ENCODE data around the gene AGBL1.

The AGBL1 gene

DNA sequence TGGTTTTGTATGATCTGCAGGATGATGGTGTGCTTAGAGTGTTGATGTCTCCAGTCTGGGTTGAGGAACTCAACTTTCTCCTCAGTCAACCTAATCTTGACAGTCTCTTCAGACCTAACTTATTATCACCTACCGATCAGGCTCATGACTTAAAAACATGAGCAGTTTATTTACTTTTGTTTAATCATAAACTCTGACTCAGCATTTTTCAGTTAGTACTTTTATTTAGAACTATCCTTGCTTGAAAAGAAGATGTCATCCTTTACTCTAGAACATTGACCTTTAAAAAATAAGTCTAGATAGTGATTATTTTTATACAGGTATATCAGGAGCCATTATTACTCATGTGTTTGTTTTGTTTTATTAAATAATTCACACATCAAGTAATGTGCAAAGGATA, 414.8 kb downstream of the AGBL1 start:
- ATAC-seq (ENCODE audit: low read depth) (no peak), DNase-seq (ENCODE audit: low spot score) (no peak)
- H3K27ac ChIP-seq (ENCODE audit: poor library complexity, severe bottlenecking), result no peak overlapping the region

DNA sequence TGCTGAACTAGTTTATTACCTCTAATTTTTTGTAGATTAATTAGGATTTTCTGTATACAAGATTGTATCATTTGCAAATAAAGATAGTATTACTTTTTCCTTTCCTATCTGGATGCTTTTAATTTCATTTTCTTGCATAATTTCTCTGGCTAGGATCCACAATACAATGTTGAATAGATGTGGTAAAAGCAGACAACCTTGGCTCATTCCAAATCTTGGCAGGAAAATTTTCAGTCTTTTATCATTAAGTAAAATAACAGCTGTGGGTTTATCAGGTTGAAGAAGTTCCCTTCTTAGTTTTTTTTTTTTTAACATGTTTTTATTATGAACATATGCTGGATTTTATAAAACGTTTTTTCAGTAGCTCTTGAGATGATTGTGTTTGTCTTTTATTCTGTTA, 422.6 kb downstream of the AGBL1 start:
- TF ChIP-seq, protein P1, sequence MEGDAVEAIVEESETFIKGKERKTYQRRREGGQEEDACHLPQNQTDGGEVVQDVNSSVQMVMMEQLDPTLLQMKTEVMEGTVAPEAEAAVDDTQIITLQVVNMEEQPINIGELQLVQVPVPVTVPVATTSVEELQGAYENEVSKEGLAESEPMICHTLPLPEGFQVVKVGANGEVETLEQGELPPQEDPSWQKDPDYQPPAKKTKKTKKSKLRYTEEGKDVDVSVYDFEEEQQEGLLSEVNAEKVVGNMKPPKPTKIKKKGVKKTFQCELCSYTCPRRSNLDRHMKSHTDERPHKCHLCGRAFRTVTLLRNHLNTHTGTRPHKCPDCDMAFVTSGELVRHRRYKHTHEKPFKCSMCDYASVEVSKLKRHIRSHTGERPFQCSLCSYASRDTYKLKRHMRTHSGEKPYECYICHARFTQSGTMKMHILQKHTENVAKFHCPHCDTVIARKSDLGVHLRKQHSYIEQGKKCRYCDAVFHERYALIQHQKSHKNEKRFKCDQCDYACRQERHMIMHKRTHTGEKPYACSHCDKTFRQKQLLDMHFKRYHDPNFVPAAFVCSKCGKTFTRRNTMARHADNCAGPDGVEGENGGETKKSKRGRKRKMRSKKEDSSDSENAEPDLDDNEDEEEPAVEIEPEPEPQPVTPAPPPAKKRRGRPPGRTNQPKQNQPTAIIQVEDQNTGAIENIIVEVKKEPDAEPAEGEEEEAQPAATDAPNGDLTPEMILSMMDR (IDR thresholded peaks at IDR 0.05; ENCODE audit: poor library complexity, severe bottlenecking), result no peak
- Histone ChIP-seq H3K27me3 (ENCODE audit: insufficient read depth, poor library complexity, severe bottlenecking) (no peaks in the 10 kb centered on the region), H3K4me1 (ENCODE audit: insufficient read depth, poor library complexity, severe bottlenecking) (no peaks in the 10 kb centered on the region), H3K27ac (ENCODE audit: poor library complexity, severe bottlenecking) (no peak overlapping the region), H3K36me3 (ENCODE audit: low read depth) (no peaks in the 10 kb centered on the region), H3K4me3 (ENCODE audit: severe bottlenecking) (no peak overlapping the region), H3K9me3 (ENCODE audit: severe bottlenecking) (no peaks in the 10 kb centered on the region)
- DNase-seq (ENCODE audit: low spot score), result no peak
- no peak for ATAC-seq (ENCODE audit: low read depth)

More for the DNA sequence above, 414.8 kb downstream of the AGBL1 start:
- peaks cover 4% of the 10 kb centered on the region for H3K9me3 ChIP-seq (ENCODE audit: severe bottlenecking)
- no peaks in the 10 kb centered on the region for H3K36me3 ChIP-seq (ENCODE audit: low read depth)
- no peaks in the 10 kb centered on the region for H3K4me1 ChIP-seq (ENCODE audit: insufficient read depth, poor library complexity, severe bottlenecking)
- no peaks in the 10 kb centered on the region for H3K27me3 ChIP-seq (ENCODE audit: insufficient read depth, poor library complexity, severe bottlenecking)
- H3K4me3 ChIP-seq (ENCODE audit: severe bottlenecking), result no peak overlapping the region
- TF ChIP-seq, protein P1 (IDR thresholded peaks at IDR 0.05; ENCODE audit: poor library complexity, severe bottlenecking), result no peak

DNA sequence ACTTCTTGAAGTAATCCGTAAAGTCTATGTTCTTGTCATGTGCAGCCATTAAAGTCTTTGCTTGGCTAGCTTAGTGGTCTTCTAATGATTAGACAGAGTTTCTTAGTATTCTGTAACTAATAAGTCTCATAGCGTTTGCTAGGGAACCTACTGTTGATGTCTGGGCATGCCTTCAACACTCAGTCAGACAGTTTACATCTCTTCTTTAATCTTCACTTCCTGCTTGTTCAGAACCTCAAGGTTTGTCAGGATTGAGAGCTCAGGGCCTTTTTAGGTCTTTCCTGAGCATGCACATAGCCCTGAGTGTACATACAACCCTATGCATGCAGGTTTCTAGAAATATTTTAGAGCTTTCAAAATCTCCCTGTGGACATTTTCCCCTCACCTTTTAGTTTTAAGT, 426.3 kb downstream of the AGBL1 start:
- TF ChIP-seq, protein P1 (IDR thresholded peaks at IDR 0.05; ENCODE audit: poor library complexity, severe bottlenecking), result no peak
- Histone ChIP-seq H3K9me3 (ENCODE audit: severe bottlenecking) (no peaks in the 10 kb centered on the region), H3K4me1 (ENCODE audit: insufficient read depth, poor library complexity, severe bottlenecking) (no peaks in the 10 kb centered on the region), H3K27ac (ENCODE audit: poor library complexity, severe bottlenecking) (no peak overlapping the region), H3K36me3 (ENCODE audit: low read depth) (no peaks in the 10 kb centered on the region), H3K27me3 (ENCODE audit: insufficient read depth, poor library complexity, severe bottlenecking) (no peaks in the 10 kb centered on the region), H3K4me3 (ENCODE audit: severe bottlenecking) (no peak overlapping the region)
- DNase-seq (ENCODE audit: low spot score), result no peak
- no peak for ATAC-seq (ENCODE audit: low read depth)

DNA sequence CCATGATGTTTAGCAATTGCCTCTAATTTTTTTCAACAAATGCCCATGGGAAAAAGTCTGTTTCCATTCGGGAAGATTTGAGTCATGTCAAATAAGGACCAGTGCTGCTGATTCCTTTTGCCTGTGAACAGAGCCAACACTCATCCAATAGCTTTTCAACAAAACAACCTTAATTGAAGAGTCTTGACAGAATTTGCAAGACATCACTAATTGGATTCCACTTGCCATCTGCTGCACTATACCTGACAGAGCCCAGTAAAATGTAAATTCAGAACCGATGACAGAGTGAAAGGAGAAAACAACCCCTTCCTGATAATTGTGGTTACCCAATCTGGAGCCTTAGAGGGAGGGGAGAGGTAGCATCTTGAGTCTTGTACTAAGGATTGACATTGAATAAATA, 426.7 kb downstream of the AGBL1 start:
- Histone ChIP-seq H3K27ac (ENCODE audit: poor library complexity, severe bottlenecking) (no peak overlapping the region), H3K4me1 (ENCODE audit: insufficient read depth, poor library complexity, severe bottlenecking) (no peaks in the 10 kb centered on the region), H3K27me3 (ENCODE audit: insufficient read depth, poor library complexity, severe bottlenecking) (no peaks in the 10 kb centered on the region), H3K9me3 (ENCODE audit: severe bottlenecking) (no peaks in the 10 kb centered on the region), H3K36me3 (ENCODE audit: low read depth) (no peaks in the 10 kb centered on the region), H3K4me3 (ENCODE audit: severe bottlenecking) (no peak overlapping the region)
- no peak for DNase-seq (ENCODE audit: low spot score)
- no peak for ATAC-seq (ENCODE audit: low read depth)
- TF ChIP-seq, protein P1 (IDR thresholded peaks at IDR 0.05; ENCODE audit: poor library complexity, severe bottlenecking), result no peak

DNA sequence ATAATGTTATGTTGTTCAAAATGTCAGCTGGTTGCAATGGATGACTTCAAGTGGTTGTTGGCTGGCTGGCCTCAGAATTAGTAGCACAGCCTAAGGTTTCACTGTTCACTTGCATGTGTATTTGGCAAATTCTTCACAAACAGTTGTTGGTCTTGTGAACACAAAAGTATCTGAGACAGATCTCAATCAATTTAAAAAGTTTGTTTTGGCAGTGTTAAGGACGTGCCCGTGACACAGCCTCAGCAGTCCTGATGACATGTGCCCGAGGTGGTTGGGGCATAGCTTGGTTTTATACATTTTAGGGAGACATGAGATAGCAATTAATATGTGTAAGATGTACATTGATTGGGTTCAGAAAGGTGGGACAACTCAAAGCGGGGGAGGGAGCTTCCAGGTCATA, 436.0 kb downstream of the AGBL1 start:
- no peaks in the 10 kb centered on the region for H3K9me3 ChIP-seq (ENCODE audit: severe bottlenecking)
- no peaks in the 10 kb centered on the region for H3K27me3 ChIP-seq (ENCODE audit: insufficient read depth, poor library complexity, severe bottlenecking)
- H3K4me3 ChIP-seq (ENCODE audit: severe bottlenecking), result no peak overlapping the region
- ATAC-seq (ENCODE audit: low read depth), result no peak
- H3K27ac ChIP-seq (ENCODE audit: poor library complexity, severe bottlenecking), result no peak overlapping the region
- TF ChIP-seq, protein P1 (IDR thresholded peaks at IDR 0.05; ENCODE audit: poor library complexity, severe bottlenecking), result no peak
- no peak for DNase-seq (ENCODE audit: low spot score)
- no peaks in the 10 kb centered on the region for H3K36me3 ChIP-seq (ENCODE audit: low read depth)
- no peaks in the 10 kb centered on the region for H3K4me1 ChIP-seq (ENCODE audit: insufficient read depth, poor library complexity, severe bottlenecking)
